OCI-M2 (cell line): ENCODE data around the gene CARMIL3.
A peak's percentile ranks its signal among the peaks of the same experiment; 100 is the strongest.
"Not testable (repeated sequence)": the region's sequence is repeated elsewhere in the genome, so short reads cannot be mapped to it uniquely, and the experiment has no call there.

Experiments
- DNase-seq: peaks from one replicate; lab custom pipeline; 2025; ENCODE audit not compliant: unreplicated experiment; lab: John Stamatoyannopoulos, UW

CARMIL3 gene

DNA sequence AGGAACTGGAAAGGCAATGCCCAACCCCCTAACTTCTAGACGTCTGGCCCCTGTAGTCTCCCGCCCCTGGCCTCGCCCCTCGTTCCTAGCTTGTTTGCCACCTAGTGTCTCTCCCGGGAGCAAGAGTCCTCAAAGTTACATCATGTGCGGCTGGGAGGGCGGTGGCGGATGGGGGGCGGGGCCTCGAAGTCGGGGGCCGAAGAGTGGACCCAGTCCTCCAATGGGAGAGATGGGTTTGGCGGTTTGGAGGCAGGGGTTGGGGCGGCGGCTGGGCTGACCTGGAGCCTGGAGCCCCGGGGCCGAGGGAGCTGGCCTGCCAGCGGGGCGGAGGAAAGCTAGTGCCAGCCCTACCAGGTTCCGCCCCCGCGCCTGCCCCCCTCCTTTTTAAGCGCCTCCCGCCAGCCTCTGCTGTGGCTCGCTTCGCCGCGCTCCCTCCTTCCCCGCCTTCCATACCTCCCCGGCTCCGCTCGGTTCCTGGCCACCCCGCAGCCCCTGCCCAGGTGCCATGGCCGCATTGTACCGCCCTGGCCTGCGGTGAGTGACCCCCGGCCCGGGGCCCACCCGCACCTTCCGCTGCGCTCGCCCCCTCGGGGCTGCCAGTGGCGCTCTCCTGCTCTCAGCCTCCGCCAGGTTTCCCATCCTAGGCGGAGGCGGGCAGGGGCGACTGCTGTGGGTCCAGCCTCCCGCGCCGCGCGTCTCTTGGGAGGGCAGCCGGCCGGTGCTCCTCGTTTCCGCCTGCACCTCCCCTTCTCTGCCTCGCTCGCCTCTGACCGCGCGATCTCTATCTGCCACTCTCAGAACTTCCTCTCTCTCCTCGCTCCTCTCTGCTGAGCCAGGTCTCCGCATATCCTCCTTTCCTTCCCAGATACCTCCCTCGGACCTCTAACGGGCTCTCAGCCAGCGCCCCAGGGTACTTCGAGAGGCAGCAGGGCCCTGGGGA lies 42.4 kb downstream of the CARMIL3 start, which contains the start of gene PCK2:
TSS of gene PCK2 (plus strand) at position 411 of the 940 bp plus-strand sequence. CDS start at position 506, 95 bp downstream.
- DNase-seq, result peak; percentile 60

GRCh38 chr14:24094841-24095270 lies 43.0 kb downstream of the CARMIL3 start:
- DNase-seq, result peak; percentile 51

DNA sequence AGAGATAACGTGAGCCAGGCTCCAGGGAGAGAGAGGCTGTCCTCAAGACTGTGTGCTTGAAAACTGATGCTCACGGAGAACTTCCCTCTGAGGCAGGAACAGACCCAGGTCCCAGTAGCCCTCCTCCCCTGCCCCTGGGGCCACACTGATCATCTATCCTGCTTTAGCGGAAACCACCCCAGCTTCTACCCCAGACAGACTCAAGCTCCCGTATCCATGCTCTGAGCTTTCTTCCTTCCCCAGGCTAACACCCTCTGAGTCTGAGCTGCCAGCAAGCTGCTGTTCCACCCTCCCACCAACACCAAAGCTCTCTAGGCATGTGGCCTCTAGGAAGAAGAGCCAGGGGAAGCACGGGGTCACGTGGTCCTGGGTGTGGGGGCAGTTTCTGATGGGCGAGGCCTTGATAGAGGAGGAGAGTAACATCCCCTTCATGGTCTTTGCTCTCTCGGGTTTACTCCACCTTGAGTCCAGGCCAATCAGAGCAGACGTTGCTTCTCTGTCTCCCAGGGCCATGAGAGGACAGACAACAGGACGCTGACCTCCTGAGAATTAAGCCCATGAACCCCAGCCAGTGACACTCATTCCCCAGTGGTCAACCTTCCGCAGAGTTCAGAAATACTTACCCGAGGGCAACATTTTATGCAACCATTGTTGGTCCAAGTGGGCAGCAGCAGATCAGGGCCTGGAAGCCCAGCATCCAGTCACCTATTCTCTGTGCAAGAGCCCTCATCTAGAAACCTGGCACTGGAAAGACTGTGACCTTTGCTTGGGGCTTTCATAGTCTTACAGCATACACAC lies 43.7 kb downstream of the CARMIL3 start:
- peak; percentile 64 for DNase-seq

DNA sequence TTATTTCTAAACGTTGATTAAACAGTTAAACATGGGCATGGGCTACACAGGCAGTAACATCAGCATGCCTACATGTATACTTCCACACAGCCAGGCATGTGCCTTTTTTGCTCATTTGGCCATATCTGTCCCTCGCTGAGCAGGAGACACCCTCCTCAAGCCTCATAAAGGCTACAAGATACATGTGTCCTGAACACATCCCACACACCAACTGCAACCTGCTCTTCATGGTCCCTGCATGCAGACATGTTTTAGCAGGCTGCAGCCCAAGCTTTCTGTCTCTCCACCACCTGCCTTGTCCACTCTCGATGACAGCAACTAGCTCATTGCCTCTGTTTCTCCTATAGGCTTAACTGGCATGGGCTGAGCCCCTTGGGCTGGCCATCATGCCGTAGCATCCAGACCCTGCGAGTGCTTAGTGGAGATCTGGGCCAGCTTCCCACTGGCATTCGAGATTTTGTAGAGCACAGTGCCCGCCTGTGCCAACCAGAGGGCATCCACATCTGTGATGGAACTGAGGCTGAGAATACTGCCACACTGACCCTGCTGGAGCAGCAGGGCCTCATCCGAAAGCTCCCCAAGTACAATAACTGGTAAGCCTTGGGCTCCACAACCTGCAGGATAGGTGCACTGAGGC lies 44.9 kb downstream of the CARMIL3 start:
- DNase-seq, result no peak

DNA sequence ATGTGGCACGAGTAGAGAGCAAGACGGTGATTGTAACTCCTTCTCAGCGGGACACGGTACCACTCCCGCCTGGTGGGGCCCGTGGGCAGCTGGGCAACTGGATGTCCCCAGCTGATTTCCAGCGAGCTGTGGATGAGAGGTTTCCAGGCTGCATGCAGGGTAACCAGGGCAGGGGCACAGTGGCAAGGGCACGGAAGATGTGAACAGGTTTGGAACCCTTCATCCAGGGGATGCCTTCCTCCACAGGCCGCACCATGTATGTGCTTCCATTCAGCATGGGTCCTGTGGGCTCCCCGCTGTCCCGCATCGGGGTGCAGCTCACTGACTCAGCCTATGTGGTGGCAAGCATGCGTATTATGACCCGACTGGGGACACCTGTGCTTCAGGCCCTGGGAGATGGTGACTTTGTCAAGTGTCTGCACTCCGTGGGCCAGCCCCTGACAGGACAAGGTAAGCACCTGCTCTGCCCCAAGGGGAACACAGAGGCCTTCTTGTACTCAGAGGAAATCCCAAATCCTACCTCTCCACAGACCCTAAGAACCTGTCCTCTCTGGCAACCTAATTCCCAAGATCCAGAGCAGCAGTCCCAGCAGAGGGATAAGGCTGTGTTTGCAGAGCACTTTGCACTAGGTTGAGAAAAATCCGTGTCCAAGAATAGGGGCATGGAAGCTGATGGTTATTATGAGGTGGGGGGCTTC lies 46.6 kb downstream of the CARMIL3 start:
- no peak for DNase-seq

GRCh38 chr14:24098927-24099813 lies 47.4 kb downstream of the CARMIL3 start:
- no peak for DNase-seq

DNA sequence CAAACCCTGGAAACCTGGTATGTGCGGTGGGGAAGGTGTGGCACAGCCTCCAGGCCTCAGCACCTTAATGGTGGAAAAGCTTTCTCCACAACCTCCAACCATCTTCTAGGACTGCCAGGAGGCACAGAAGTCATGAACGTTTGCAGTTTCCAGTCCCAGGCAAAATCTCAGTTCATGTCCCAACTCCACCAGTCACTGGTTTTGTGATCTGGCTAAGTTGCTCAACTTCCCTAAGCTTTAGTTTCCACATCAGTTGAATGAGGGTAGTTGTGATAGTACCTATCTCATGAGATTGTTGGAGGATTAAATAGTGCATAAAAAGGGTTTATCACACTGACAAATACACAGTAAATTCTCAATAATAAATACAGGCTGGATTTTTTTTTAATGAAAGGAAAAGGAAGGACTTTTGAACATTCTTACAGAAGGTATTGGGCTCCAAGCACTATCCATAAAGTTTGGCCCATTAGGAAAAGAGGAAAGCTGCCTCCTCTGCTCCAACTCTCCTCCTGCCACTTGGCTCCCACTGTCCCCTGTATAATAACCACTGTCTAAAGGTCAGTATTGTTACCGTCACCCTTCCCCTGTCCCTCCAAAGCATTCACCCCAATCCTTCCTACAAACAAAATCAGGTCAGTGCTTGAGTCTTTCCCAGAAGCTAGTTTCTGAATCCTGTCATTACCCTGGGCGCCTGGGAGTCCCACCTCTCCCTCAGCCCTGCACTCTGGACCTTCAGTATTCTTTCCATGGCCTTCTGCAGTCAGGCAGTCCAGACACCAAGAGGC lies 48.6 kb downstream of the CARMIL3 start:
- no peak for DNase-seq

DNA sequence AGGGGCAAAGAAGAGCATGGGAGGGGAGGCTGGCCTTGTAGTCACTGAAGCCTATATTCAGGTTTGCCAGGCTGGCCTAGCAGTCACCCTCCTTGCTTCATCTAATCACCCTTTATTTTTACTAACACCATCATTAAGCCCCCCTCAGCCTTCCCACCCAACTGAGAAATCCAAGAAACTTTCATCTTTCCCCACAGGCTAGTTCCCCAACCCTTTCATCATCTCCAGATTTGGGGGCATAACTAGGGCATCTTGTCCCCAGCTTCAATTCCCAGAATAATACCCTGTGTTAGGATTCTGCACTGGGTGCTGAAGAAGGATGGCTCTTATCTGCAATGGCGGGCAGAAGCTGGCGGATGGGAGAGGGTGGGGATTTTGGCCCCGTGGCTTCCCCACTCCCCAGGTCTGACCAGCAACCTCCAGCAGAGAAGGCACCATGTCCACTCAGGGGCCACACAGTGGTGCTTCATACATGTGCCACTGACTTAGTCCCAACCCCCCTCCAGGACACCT lies 49.2 kb downstream of the CARMIL3 start:
- no peak for DNase-seq

DNA sequence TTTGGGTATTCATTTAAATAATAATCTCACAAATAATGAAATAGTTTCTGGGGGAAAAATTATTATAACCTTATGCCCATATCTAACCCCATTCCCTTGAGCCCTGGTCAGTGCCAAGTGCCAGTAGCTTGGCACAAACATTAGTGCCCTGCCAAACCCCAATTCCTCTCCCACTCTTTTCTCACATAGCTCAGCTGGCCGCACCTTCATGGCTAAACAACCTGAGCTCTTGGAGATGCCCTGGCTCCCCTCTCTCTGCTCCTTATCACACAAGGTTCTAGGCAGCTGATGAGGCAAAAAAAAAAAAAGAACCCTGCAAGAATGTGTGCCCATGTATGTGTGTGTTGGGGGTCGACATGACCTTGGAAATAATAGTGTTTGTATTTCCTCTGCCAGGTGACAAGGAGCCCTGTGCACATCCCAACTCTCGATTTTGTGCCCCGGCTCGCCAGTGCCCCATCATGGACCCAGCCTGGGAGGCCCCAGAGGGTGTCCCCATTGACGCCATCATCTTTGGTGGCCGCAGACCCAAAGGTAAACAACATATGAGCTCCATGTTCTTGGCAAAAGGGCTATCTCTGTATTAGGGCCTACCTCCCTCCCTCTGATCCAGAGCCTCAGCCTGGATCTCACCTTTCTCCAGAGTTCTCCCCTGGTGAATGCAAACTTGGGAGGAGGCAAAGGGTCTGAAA lies 50.7 kb downstream of the CARMIL3 start:
- no peak for DNase-seq

GRCh38 chr14:24103451-24103850 lies 51.6 kb downstream of the CARMIL3 start:
- no peak for DNase-seq

GRCh38 chr14:24105609-24106239 lies 53.9 kb downstream of the CARMIL3 start:
- DNase-seq, result not testable (repeated sequence)

- DNase-seq, result no peak
Observed at GRCh38 chr14:24106672-24107271, 55.0 kb downstream of the CARMIL3 start.

- no peak for DNase-seq
Observed at GRCh38 chr14:24108336-24108874, 56.6 kb downstream of the CARMIL3 start.

DNA sequence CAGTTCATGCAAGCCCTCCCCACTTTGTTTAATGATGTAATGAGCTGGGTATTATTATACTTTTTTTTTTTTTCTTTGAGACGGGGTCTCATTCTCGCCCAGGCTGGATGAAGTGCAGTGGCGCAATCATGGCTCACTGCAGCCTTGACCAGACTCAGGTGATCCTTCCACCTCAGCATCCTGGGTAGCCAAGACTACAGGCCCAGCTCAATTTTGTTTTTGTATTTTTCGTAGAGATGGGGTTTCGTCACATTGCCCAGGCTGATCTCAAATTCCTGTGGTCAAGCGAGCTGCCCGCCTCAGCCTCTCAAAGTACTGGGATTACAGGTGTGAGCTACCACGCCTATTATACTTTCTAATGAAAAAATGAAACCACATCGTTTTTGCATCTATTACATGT lies 58.3 kb downstream of the CARMIL3 start:
- no peak for DNase-seq

- no peak for DNase-seq
Observed at GRCh38 chr14:24110523-24110922, 58.7 kb downstream of the CARMIL3 start.

- no peak for DNase-seq
Observed at GRCh38 chr14:24113379-24113800, 61.6 kb downstream of the CARMIL3 start.
